HG02973 (cell line): ENCODE measurements around the gene CDK11B.
A peak's percentile ranks its signal among the peaks of the same experiment; 100 is the strongest.

Experiments
- ATAC-seq: cut with Tn5 transposase; IDR thresholded peaks from one replicate; pipeline ENCODE4 v1.9.1; 2021; ENCODE audit warnings: moderate library complexity; ENCODE audit not compliant: unreplicated experiment

CDK11B gene

GRCh38 chr1:1617516-1617915 lies 41.3 kb downstream of the CDK11B start:
- no peak for ATAC-seq

- ATAC-seq, result no peak
These were observed 42.0 kb downstream of the CDK11B start for GRCh38 chr1:1616838-1617237.

GRCh38 chr1:1616045-1616790 lies 42.6 kb downstream of the CDK11B start:
- ATAC-seq, result peak; percentile 23

- peak; percentile 67 for ATAC-seq
These were observed 43.4 kb downstream of the CDK11B start, which contains the start of gene MIB2 for GRCh38 chr1:1615256-1616044. TSS of gene MIB2 (plus strand) at chr1:1615500. CDS start at chr1:1623453, 7,953 bp downstream.

- no peak for ATAC-seq
These were observed 43.9 kb downstream of the CDK11B start for GRCh38 chr1:1614954-1615255.

GRCh38 chr1:1614204-1614953 lies 44.4 kb downstream of the CDK11B start:
- no peak for ATAC-seq

- no peak for ATAC-seq
These were observed 45.2 kb downstream of the CDK11B start for GRCh38 chr1:1613509-1614082.

- no peak for ATAC-seq
These were observed 46.8 kb downstream of the CDK11B start for GRCh38 chr1:1612104-1612400.

GRCh38 chr1:1610796-1611195 lies 48.0 kb downstream of the CDK11B start:
- ATAC-seq, result no peak

- ATAC-seq, result no peak
These were observed 48.9 kb downstream of the CDK11B start for GRCh38 chr1:1609822-1610485.

- ATAC-seq, result no peak
These were observed 52.6 kb downstream of the CDK11B start for GRCh38 chr1:1606232-1606631.

GRCh38 chr1:1605724-1606123 lies 53.1 kb downstream of the CDK11B start:
- no peak for ATAC-seq

GRCh38 chr1:1605034-1605591 lies 53.7 kb downstream of the CDK11B start:
- no peak for ATAC-seq

- no peak for ATAC-seq
These were observed 54.3 kb downstream of the CDK11B start for GRCh38 chr1:1604374-1605033.

GRCh38 chr1:1603671-1604373 lies 55.0 kb downstream of the CDK11B start:
- ATAC-seq, result no peak

- ATAC-seq, result no peak
These were observed 55.8 kb downstream of the CDK11B start for GRCh38 chr1:1602968-1603506.

GRCh38 chr1:1602304-1602967 lies 56.4 kb downstream of the CDK11B start:
- ATAC-seq, result no peak

GRCh38 chr1:1601564-1602303 lies 57.1 kb downstream of the CDK11B start:
- no peak for ATAC-seq
